ENCODE measurements around the gene DNAI1. TPM values are rescaled to one million over a fixed set of nuclear protein-coding genes. Genes with fewer than 3 reads are reported as not detected.

Gene DNAI1
- total and polyA plus RNA-seq, 4 experiments from 2014 or later, result not detected

GRCh38 chr9:34514816-34515215 is 56.2 kb downstream of the DNAI1 start:
- Histone ChIP-seq H3K27me3 (ENCODE audit: insufficient read depth, low read length) (no peaks in the 10 kb centered on the region), H3K9me3 (ENCODE audit: control insufficient read depth in 1 of 2, low read length in 2 of 2) (no peaks in the 10 kb centered on the region), H3K27ac (ENCODE audit: low read depth, low read length) (no peak overlapping the region), H3K4me1 (ENCODE audit: insufficient read depth, low read length) (no peaks in the 10 kb centered on the region), H3K4me3 (ENCODE audit: low read length in 2 of 2) (no peak overlapping the region), H3K36me3 (ENCODE audit: insufficient read depth, low read length) (no peaks in the 10 kb centered on the region)
- ChIA-PET CTCF (ENCODE audit: partially characterized antibody) (interaction anchor here (1.3 to 1.9 kb wide), 2 partner anchors 13 to 89 kb away, joined by 3 to 6 read pairs; no protein-coding TSS in a partner anchor), POLR2A (ENCODE audit: partially characterized antibody) (no interaction called here)
- Mint-ChIP-seq H3K4me3 (no peak overlapping the region), H3K4me1 (no peaks in the 10 kb centered on the region), H3K27me3 (no peaks in the 10 kb centered on the region), H3K27ac (no peak overlapping the region), H3K36me3 (no peaks in the 10 kb centered on the region), H3K9me3 (peaks cover 0 to 2% (median 0%) of the 10 kb centered on the region in 8 donors)
- intact Hi-C loops (cut with micrococcal nuclease), result no loop called here
- no peak for DNase-seq

- H3K36me3 ChIP-seq (ENCODE audit: insufficient read depth, low read length), result no peaks in the 10 kb centered on the region
- Mint-ChIP-seq H3K4me3 (no peak overlapping the region), H3K27ac (peak overlapping the region in 1 of 7 donors; percentile 49), H3K4me1 (no peaks in the 10 kb centered on the region), H3K27me3 (no peaks in the 10 kb centered on the region), H3K36me3 (no peaks in the 10 kb centered on the region), H3K9me3 (peaks cover 0 to 2% (median 0%) of the 10 kb centered on the region in 8 donors)
- H3K27ac ChIP-seq (ENCODE audit: low read depth, low read length), result no peak overlapping the region
- intact Hi-C loops (cut with micrococcal nuclease), result no loop called here
- H3K4me1 ChIP-seq (ENCODE audit: insufficient read depth, low read length), result no peaks in the 10 kb centered on the region
- H3K9me3 ChIP-seq (ENCODE audit: control insufficient read depth in 1 of 2, low read length in 2 of 2), result no peaks in the 10 kb centered on the region
- no peaks in the 10 kb centered on the region for H3K27me3 ChIP-seq (ENCODE audit: insufficient read depth, low read length)
- CTCF ChIA-PET (ENCODE audit: partially characterized antibody), result no interaction called here
- no peak overlapping the region for H3K4me3 ChIP-seq (ENCODE audit: low read length in 2 of 2)
- POLR2A ChIA-PET (ENCODE audit: partially characterized antibody), result no interaction called here
- DNase-seq, result no peak
These were observed 57.4 kb downstream of the DNAI1 start for GRCh38 chr9:34515959-34516358.

DNA sequence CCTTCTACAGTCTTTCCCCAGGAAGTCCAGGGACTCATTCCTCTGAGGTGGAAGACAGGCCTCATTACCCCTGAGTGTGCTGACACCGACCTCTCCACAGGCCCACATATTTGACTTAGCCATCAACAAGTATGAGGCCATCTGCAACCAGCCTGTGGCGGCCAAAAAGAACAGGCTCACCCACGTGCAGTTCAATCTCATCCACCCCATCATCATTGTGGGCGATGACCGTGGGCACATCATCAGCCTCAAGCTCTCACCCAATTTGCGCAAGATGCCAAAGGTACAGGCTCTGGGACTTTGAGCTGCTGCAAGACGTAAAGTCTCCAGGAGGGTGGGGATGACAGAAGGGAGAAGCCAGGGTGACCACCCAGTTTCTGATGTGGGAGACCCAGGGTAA is 58.6 kb downstream of the DNAI1 start:
- CTCF ChIA-PET (ENCODE audit: partially characterized antibody), result no interaction called here
- Mint-ChIP-seq H3K27ac (no peak overlapping the region), H3K27me3 (no peaks in the 10 kb centered on the region), H3K4me1 (peaks cover 0 to 1% (median under 1%) of the 10 kb centered on the region in 4 donors), H3K9me3 (peaks cover 0 to 2% (median 0%) of the 10 kb centered on the region in 8 donors), H3K36me3 (no peaks in the 10 kb centered on the region), H3K4me3 (no peak overlapping the region)
- H3K4me3 ChIP-seq (ENCODE audit: low read length in 2 of 2), result no peak overlapping the region
- H3K36me3 ChIP-seq (ENCODE audit: insufficient read depth, low read length), result no peaks in the 10 kb centered on the region
- POLR2A ChIA-PET (ENCODE audit: partially characterized antibody), result no interaction called here
- H3K27ac ChIP-seq (ENCODE audit: low read depth, low read length), result no peak overlapping the region
- no peak for DNase-seq
- H3K27me3 ChIP-seq (ENCODE audit: insufficient read depth, low read length), result no peaks in the 10 kb centered on the region
- peaks cover 1% of the 10 kb centered on the region for H3K4me1 ChIP-seq (ENCODE audit: insufficient read depth, low read length)
- no peaks in the 10 kb centered on the region for H3K9me3 ChIP-seq (ENCODE audit: control insufficient read depth in 1 of 2, low read length in 2 of 2)
- intact Hi-C loops (cut with micrococcal nuclease), result no loop called here

GRCh38 chr9:34518110-34518616 is 59.6 kb downstream of the DNAI1 start:
- no peak for DNase-seq
- Mint-ChIP-seq H3K27me3 (no peaks in the 10 kb centered on the region), H3K4me3 (no peak overlapping the region), H3K27ac (no peak overlapping the region), H3K4me1 (peaks cover 4 to 6% (median 5%) of the 10 kb centered on the region in 4 donors), H3K9me3 (no peaks in the 10 kb centered on the region), H3K36me3 (no peaks in the 10 kb centered on the region)
- H3K27me3 ChIP-seq (ENCODE audit: insufficient read depth, low read length), result no peaks in the 10 kb centered on the region
- ChIA-PET CTCF (ENCODE audit: partially characterized antibody) (interaction anchor here (1.5 kb wide), 1 partner anchor 17 kb away, joined by 6 read pairs; no protein-coding TSS in a partner anchor), POLR2A (ENCODE audit: partially characterized antibody) (no interaction called here)
- H3K9me3 ChIP-seq (ENCODE audit: control insufficient read depth in 1 of 2, low read length in 2 of 2), result no peaks in the 10 kb centered on the region
- no peaks in the 10 kb centered on the region for H3K36me3 ChIP-seq (ENCODE audit: insufficient read depth, low read length)
- H3K4me1 ChIP-seq (ENCODE audit: insufficient read depth, low read length), result peaks cover 7% of the 10 kb centered on the region
- intact Hi-C loops (cut with micrococcal nuclease), result no loop called here
- H3K4me3 ChIP-seq (ENCODE audit: low read length in 2 of 2), result no peak overlapping the region
- no peak overlapping the region for H3K27ac ChIP-seq (ENCODE audit: low read depth, low read length)

- Histone ChIP-seq H3K27me3 (ENCODE audit: insufficient read depth, low read length) (no peaks in the 10 kb centered on the region), H3K36me3 (ENCODE audit: insufficient read depth, low read length) (no peaks in the 10 kb centered on the region), H3K9me3 (ENCODE audit: control insufficient read depth in 1 of 2, low read length in 2 of 2) (no peaks in the 10 kb centered on the region), H3K27ac (ENCODE audit: low read depth, low read length) (no peak overlapping the region), H3K4me1 (ENCODE audit: insufficient read depth, low read length) (peaks cover 12% of the 10 kb centered on the region), H3K4me3 (ENCODE audit: low read length in 2 of 2) (no peak overlapping the region)
- Mint-ChIP-seq H3K9me3 (no peaks in the 10 kb centered on the region), H3K27ac (no peak overlapping the region), H3K4me3 (no peak overlapping the region), H3K36me3 (no peaks in the 10 kb centered on the region), H3K4me1 (peaks cover 5 to 12% (median 6%) of the 10 kb centered on the region in 4 donors), H3K27me3 (no peaks in the 10 kb centered on the region)
- POLR2A ChIA-PET (ENCODE audit: partially characterized antibody), result no interaction called here
- intact Hi-C loops (cut with micrococcal nuclease), result no loop called here
- CTCF ChIA-PET (ENCODE audit: partially characterized antibody), result interaction anchor here (0.8 to 1.5 kb wide), 5 partner anchors 18 to 85 kb away, joined by 3 to 6 read pairs (median 3); no protein-coding TSS in a partner anchor
- DNase-seq, result no peak
These were observed 60.3 kb downstream of the DNAI1 start for GRCh38 chr9:34518896-34519295.

GRCh38 chr9:34519321-34520020 is 60.9 kb downstream of the DNAI1 start:
- ChIA-PET CTCF (ENCODE audit: partially characterized antibody) (interaction anchor here (0.8 to 1.6 kb wide), 6 partner anchors 18 to 119 kb away, joined by 3 to 6 read pairs (median 3); partner anchors contain the start of gene SIGMAR1), POLR2A (ENCODE audit: partially characterized antibody) (no interaction called here)
- Mint-ChIP-seq H3K9me3 (no peaks in the 10 kb centered on the region), H3K4me1 (peaks cover 6 to 13% (median 8%) of the 10 kb centered on the region in 4 donors), H3K4me3 (no peak overlapping the region), H3K36me3 (no peaks in the 10 kb centered on the region), H3K27me3 (no peaks in the 10 kb centered on the region), H3K27ac (peak overlapping the region in 1 of 7 donors; percentile 24)
- H3K4me3 ChIP-seq (ENCODE audit: low read length in 2 of 2), result no peak overlapping the region
- intact Hi-C loops (cut with micrococcal nuclease), result loop anchor here (5.0 kb wide), 1 partner anchor 113 kb away; no protein-coding TSS in a partner anchor
- no peak overlapping the region for H3K27ac ChIP-seq (ENCODE audit: low read depth, low read length)
- DNase-seq, result no peak
- H3K9me3 ChIP-seq (ENCODE audit: control insufficient read depth in 1 of 2, low read length in 2 of 2), result no peaks in the 10 kb centered on the region
- H3K27me3 ChIP-seq (ENCODE audit: insufficient read depth, low read length), result no peaks in the 10 kb centered on the region
- H3K36me3 ChIP-seq (ENCODE audit: insufficient read depth, low read length), result no peaks in the 10 kb centered on the region
- H3K4me1 ChIP-seq (ENCODE audit: insufficient read depth, low read length), result peaks cover 12% of the 10 kb centered on the region

- CTCF ChIA-PET (ENCODE audit: partially characterized antibody), result interaction anchor here (0.8 to 1.6 kb wide), 2 partner anchors 71 to 118 kb away, joined by 3 read pairs; partner anchors contain the start of gene SIGMAR1
- Mint-ChIP-seq H3K27me3 (peaks cover 0 to 3% of the 10 kb centered on the region in 2 donors), H3K4me3 (no peak overlapping the region), H3K36me3 (no peaks in the 10 kb centered on the region), H3K4me1 (peaks cover 6 to 13% (median 8%) of the 10 kb centered on the region in 4 donors), H3K9me3 (no peaks in the 10 kb centered on the region), H3K27ac (peak overlapping the region in 1 of 7 donors; percentile 24)
- Histone ChIP-seq H3K27ac (ENCODE audit: low read depth, low read length) (no peak overlapping the region), H3K4me1 (ENCODE audit: insufficient read depth, low read length) (peaks cover 12% of the 10 kb centered on the region), H3K4me3 (ENCODE audit: low read length in 2 of 2) (no peak overlapping the region), H3K27me3 (ENCODE audit: insufficient read depth, low read length) (no peaks in the 10 kb centered on the region), H3K9me3 (ENCODE audit: control insufficient read depth in 1 of 2, low read length in 2 of 2) (no peaks in the 10 kb centered on the region), H3K36me3 (ENCODE audit: insufficient read depth, low read length) (no peaks in the 10 kb centered on the region)
- POLR2A ChIA-PET (ENCODE audit: partially characterized antibody), result no interaction called here
- intact Hi-C loops (cut with micrococcal nuclease), result loop anchor here (5.0 kb wide), 1 partner anchor 112 kb away; no protein-coding TSS in a partner anchor
- no peak for DNase-seq
These were observed 61.5 kb downstream of the DNAI1 start for GRCh38 chr9:34520096-34520495.
